ENCODE results near the gene PSMB9. TPM values are rescaled to one million over a fixed set of nuclear protein-coding genes. Genes with fewer than 3 reads are reported as not detected.

PSMB9 gene
- total and polyA plus RNA-seq, 2 experiments from 2014 or later: 2.0 to 11.0 TPM

- peaks cover 4% of the 10 kb centered on the region for H3K27me3 ChIP-seq
- no peaks in the 10 kb centered on the region for H3K4me1 ChIP-seq (ENCODE audit: low read depth)
- no peak for DNase-seq (ENCODE audit: low read depth in 1 of 2, low spot score in 1 of 2)
- H3K9me3 ChIP-seq (ENCODE audit: low read depth): no peaks in the 10 kb centered on the region
- no peak overlapping the region for H3K27ac ChIP-seq
- no peaks in the 10 kb centered on the region for H3K36me3 ChIP-seq
- H3K4me3 ChIP-seq: no peak overlapping the region
- TF ChIP-seq CTCF (IDR thresholded peaks at IDR 0.05; ENCODE audit: low read depth, low read length): no peak
Observed at GRCh38 chr6:32888576-32888975, 34.6 kb downstream of the PSMB9 start.

DNA sequence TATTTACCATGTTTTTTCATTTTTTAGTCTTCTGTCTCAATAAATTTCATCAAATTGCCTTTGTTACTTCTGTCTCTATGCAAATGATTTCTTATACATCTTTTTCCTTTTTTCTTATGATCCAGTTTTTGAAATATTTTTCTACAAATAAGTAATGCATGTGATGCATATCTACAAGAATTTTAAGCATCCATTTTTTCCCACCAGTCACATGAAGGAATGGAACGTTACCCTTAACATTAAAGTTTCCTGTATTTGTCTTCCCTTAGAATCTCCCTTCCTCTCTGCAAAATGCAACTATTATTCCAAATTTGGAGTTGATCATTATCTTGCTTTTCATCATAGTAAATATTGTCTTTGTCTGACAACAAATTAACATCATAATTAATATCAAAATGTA is 35.5 kb downstream of the PSMB9 start:
- no peaks in the 10 kb centered on the region for H3K36me3 ChIP-seq
- H3K27ac ChIP-seq: no peak overlapping the region
- H3K27me3 ChIP-seq: peaks cover 4% of the 10 kb centered on the region
- H3K4me3 ChIP-seq: no peak overlapping the region
- no peak for TF ChIP-seq CTCF (IDR thresholded peaks at IDR 0.05; ENCODE audit: low read depth, low read length)
- H3K4me1 ChIP-seq (ENCODE audit: low read depth): no peaks in the 10 kb centered on the region
- no peaks in the 10 kb centered on the region for H3K9me3 ChIP-seq (ENCODE audit: low read depth)
- no peak for DNase-seq (ENCODE audit: low read depth in 1 of 2, low spot score in 1 of 2)

DNA sequence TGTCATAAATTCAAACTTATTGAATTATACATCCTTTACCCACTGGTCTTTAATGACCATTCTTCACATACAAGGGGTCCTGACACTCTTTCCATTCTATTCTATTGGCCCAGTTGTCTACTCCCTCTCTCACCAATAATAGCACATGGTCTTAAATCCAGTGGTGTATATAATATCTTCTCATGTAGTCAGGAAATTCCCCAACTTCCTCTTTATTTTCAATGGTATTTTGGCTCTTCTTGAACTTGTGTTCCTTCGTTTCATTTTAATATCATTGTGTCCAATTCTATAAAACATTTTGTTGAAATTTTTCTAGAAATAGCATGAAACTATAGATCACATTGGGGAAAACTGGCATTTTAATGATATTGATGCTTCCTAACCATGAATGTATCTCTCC is 36.8 kb downstream of the PSMB9 start:
- no peak overlapping the region for H3K4me3 ChIP-seq
- H3K4me1 ChIP-seq (ENCODE audit: low read depth): no peaks in the 10 kb centered on the region
- no peaks in the 10 kb centered on the region for H3K36me3 ChIP-seq
- H3K27me3 ChIP-seq: peaks cover 4% of the 10 kb centered on the region
- no peaks in the 10 kb centered on the region for H3K9me3 ChIP-seq (ENCODE audit: low read depth)
- no peak for TF ChIP-seq CTCF (IDR thresholded peaks at IDR 0.05; ENCODE audit: low read depth, low read length)
- H3K27ac ChIP-seq: no peak overlapping the region
- DNase-seq (ENCODE audit: low read depth in 1 of 2, low spot score in 1 of 2): no peak

DNA sequence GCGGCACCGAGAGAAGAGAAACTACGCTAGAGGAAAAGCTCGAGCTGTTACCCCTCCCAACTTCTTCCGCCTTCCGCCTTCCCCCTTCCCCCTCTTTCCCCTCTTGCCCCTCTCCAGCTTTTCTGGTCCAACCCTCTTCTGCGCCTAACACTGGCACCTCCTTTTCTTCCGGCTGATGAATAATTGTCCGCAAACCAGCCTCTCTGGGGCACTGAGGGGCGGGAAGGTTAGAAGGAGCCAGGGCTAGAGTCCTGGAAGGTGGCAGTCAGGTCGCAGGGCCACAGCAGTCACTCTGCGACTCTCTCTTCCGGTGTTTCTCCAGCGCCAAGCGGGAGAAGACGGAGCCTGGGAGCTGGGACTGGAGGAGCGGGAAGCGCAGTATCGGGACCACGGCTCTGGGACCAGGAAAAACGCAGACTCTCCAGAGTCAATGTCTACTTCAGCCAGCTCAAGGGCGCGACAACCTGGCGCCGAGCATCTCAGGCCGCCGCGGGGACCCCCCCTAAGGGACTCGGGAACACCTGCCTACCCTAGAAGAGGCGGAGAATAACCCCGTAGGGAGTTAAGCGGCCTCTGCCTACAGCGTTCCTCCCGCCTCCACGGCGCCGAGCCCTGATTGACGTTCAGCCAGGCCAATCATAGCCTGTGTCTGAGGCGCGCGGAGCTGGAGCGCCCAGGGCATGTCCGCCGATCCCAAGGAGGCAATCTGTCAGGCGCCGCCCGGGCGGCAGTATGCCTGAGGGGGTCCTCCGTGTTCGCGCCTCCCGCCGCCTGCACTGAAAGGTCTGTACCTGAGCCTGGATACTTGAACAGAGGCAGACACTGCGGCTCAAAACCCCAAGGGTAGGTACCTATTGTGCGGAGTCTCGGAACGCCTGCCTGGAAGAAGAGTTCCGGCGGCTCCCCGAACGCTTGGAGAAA is 40.4 kb downstream of the PSMB9 start:
- no peak for TF ChIP-seq CTCF (IDR thresholded peaks at IDR 0.05; ENCODE audit: low read depth, low read length)
- H3K4me1 ChIP-seq (ENCODE audit: low read depth): no peaks in the 10 kb centered on the region
- no peaks in the 10 kb centered on the region for H3K36me3 ChIP-seq
- no peaks in the 10 kb centered on the region for H3K9me3 ChIP-seq (ENCODE audit: low read depth)
- DNase-seq (ENCODE audit: low read depth in 1 of 2, low spot score in 1 of 2): peak; percentile 93 to 94
- H3K27me3 ChIP-seq: peaks cover under 1% of the 10 kb centered on the region
- peak overlapping the region; percentile 60 for H3K4me3 ChIP-seq
- peak overlapping the region; percentile 89 for H3K27ac ChIP-seq

GRCh38 chr6:32895006-32895345 is 41.0 kb downstream of the PSMB9 start:
- peak overlapping the region; percentile 89 for H3K27ac ChIP-seq

More at GRCh38 chr6:32895006-32895345, 41.0 kb downstream of the PSMB9 start:
- Histone ChIP-seq H3K9me3 (ENCODE audit: low read depth) (no peaks in the 10 kb centered on the region), H3K4me1 (ENCODE audit: low read depth) (no peaks in the 10 kb centered on the region), H3K36me3 (no peaks in the 10 kb centered on the region), H3K27me3 (no peaks in the 10 kb centered on the region), H3K4me3 (peak overlapping the region; percentile 60)
- TF ChIP-seq CTCF (IDR thresholded peaks at IDR 0.05; ENCODE audit: low read depth, low read length): no peak
- no peak for DNase-seq (ENCODE audit: low read depth in 1 of 2, low spot score in 1 of 2)

Data from cardiac muscle cell (in vitro differentiated cells and primary cell).